Measurements from ENCODE around the gene FGF18. TPM values are rescaled to one million over a fixed set of nuclear protein-coding genes. Genes with fewer than 3 reads are reported as not detected.

The FGF18 gene
- total and polyA plus RNA-seq, 2 experiments from 2014 or later = 0.56 to 0.86 TPM

DNA sequence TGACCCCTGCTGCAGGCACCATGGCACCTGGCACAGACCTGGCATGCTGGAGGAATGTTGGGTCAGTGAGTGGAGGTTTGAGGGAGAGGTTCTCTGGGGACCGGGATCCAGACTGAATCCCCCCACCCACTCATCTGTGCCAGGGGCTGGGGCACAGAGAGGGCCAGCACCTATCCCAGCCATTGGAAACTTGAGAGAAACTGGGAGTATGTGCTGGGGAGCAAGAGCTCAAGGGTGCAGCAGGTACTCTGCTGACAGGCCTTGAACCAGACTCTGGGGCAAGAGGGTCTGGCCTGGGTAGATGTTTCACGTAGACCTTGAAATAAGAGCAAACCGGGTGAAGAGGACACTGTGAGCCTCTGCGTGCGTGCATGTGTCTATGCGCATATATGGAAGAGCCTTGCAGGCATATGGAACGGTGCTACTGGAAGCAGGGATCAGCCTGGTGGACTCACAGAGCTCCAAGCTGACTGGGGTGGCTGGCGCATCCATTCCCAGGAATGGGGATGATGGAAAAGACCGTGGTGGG is 8.8 kb downstream of the FGF18 start (continued):
- TF ChIP-seq, protein P1, sequence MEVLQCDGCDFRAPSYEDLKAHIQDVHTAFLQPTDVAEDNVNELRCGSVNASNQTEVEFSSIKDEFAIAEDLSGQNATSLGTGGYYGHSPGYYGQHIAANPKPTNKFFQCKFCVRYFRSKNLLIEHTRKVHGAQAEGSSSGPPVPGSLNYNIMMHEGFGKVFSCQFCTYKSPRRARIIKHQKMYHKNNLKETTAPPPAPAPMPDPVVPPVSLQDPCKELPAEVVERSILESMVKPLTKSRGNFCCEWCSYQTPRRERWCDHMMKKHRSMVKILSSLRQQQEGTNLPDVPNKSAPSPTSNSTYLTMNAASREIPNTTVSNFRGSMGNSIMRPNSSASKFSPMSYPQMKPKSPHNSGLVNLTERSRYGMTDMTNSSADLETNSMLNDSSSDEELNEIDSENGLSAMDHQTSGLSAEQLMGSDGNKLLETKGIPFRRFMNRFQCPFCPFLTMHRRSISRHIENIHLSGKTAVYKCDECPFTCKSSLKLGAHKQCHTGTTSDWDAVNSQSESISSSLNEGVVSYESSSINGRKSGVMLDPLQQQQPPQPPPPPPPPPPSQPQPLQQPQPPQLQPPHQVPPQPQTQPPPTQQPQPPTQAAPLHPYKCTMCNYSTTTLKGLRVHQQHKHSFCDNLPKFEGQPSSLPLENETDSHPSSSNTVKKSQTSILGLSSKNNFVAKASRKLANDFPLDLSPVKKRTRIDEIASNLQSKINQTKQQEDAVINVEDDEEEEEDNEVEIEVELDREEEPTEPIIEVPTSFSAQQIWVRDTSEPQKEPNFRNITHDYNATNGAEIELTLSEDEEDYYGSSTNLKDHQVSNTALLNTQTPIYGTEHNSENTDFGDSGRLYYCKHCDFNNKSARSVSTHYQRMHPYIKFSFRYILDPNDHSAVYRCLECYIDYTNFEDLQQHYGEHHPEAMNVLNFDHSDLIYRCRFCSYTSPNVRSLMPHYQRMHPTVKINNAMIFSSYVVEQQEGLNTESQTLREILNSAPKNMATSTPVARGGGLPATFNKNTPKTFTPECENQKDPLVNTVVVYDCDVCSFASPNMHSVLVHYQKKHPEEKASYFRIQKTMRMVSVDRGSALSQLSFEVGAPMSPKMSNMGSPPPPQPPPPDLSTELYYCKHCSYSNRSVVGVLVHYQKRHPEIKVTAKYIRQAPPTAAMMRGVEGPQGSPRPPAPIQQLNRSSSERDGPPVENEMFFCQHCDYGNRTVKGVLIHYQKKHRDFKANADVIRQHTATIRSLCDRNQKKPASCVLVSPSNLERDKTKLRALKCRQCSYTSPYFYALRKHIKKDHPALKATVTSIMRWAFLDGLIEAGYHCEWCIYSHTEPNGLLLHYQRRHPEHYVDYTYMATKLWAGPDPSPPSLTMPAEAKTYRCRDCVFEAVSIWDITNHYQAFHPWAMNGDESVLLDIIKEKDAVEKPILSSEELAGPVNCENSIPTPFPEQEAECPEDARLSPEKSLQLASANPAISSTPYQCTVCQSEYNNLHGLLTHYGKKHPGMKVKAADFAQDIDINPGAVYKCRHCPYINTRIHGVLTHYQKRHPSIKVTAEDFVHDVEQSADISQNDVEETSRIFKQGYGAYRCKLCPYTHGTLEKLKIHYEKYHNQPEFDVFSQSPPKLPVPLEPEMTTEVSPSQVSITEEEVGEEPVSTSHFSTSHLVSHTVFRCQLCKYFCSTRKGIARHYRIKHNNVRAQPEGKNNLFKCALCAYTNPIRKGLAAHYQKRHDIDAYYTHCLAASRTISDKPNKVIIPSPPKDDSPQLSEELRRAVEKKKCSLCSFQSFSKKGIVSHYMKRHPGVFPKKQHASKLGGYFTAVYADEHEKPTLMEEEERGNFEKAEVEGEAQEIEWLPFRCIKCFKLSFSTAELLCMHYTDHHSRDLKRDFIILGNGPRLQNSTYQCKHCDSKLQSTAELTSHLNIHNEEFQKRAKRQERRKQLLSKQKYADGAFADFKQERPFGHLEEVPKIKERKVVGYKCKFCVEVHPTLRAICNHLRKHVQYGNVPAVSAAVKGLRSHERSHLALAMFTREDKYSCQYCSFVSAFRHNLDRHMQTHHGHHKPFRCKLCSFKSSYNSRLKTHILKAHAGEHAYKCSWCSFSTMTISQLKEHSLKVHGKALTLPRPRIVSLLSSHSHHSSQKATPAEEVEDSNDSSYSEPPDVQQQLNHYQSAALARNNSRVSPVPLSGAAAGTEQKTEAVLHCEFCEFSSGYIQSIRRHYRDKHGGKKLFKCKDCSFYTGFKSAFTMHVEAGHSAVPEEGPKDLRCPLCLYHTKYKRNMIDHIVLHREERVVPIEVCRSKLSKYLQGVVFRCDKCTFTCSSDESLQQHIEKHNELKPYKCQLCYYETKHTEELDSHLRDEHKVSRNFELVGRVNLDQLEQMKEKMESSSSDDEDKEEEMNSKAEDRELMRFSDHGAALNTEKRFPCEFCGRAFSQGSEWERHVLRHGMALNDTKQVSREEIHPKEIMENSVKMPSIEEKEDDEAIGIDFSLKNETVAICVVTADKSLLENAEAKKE (CRISPR knock-in tag; IDR thresholded peaks at IDR 0.05) = no peak
- TF ChIP-seq STAT1 (IDR thresholded peaks at IDR 0.05; ENCODE audit: unreplicated experiment) = no peak

- no peak overlapping the region for H3K4me3 Mint-ChIP-seq
- no peaks in the 10 kb centered on the region for H3K27me3 ChIP-seq (ENCODE audit: insufficient read depth)
- peaks cover 21% of the 10 kb centered on the region for H3K4me1 Mint-ChIP-seq
- H3K79me2 ChIP-seq (replicated peaks; ENCODE audit: insufficient read depth) = no peaks in the 10 kb centered on the region
- no peaks in the 10 kb centered on the region; the same call in 2 of the 3 replicates for H3K36me3 Mint-ChIP-seq (ENCODE audit: low read depth)
- no peak for DNase-seq (ENCODE audit: low spot score)
- no peaks in the 10 kb centered on the region for H3K9me2 ChIP-seq (ENCODE audit: insufficient read depth)
- ATAC-seq = no peak
- peaks cover 4% of the 10 kb centered on the region for H3K27me3 Mint-ChIP-seq (ENCODE audit: insufficient read depth, low read depth, poor library complexity)
- no peaks in the 10 kb centered on the region for H3F3A ChIP-seq (replicated peaks; ENCODE audit: low read depth)
- no peak overlapping the region for H3K27ac Mint-ChIP-seq
- H3K9me3 Mint-ChIP-seq = no peaks in the 10 kb centered on the region
- no peaks in the 10 kb centered on the region for H3K36me3 ChIP-seq (ENCODE audit: insufficient read depth)
- H3K4me3 ChIP-seq = no peak overlapping the region
- H3K4me2 ChIP-seq = no peak overlapping the region
- no peak overlapping the region for H3K27ac ChIP-seq (ENCODE audit: low read depth)
- no peaks in the 10 kb centered on the region; the same call in 1 of the 2 replicates for H4K20me1 ChIP-seq (replicated peaks; ENCODE audit: insufficient read depth)
- no peaks in the 10 kb centered on the region; the same call in 1 of the 2 replicates for H3K4me1 ChIP-seq (ENCODE audit: insufficient read depth)
- TF ChIP-seq ZNF331 (CRISPR knock-in tag; IDR thresholded peaks at IDR 0.05; ENCODE audit: low read depth) (no peak), JUNB (IDR thresholded peaks at IDR 0.05; ENCODE audit: unreplicated experiment) (no peak), ZNF114 (CRISPR knock-in tag; IDR thresholded peaks at IDR 0.05) (no peak), NANOG (IDR thresholded peaks at IDR 0.05; ENCODE audit: borderline replicate concordance) (no peak), EZH2 (IDR thresholded peaks at IDR 0.05; ENCODE audit: low read depth, unreplicated experiment) (no peak), CREB1 (CRISPR knock-in tag; IDR thresholded peaks at IDR 0.05; ENCODE audit: low read depth) (no peak), POLR2AphosphoS5 (IDR thresholded peaks at IDR 0.05; ENCODE audit: low read depth) (no peak)
- no peak overlapping the region for H2AFZ ChIP-seq
Measured at GRCh38 chr5:171428809-171429542, 9.5 kb downstream of the FGF18 start.
